PC-3 (cell line): ENCODE results near the gene DDAH2. TPM values are rescaled to one million over a fixed set of nuclear protein-coding genes. Genes with fewer than 3 reads are reported as not detected.

ENCODE experiments used
- ATAC-seq: fragments of 200-7000 bp; cut with Tn5 transposase; 2 replicates; pipeline ENCODE4 v1.9.1; 2020; ENCODE audit warnings: mild to moderate bottlenecking, moderate library complexity
- BruUV-seq: library from RNA; stranded (reverse); fragments of 400-500 nt; replicated peaks from 2 replicates; lab custom pipeline; 2021; lab: Mats Ljungman, UMichigan
- CTCF ChIA-PET: fragments of 300-600 bp; sonication (Branson Sonifier 250); formaldehyde crosslinking; loops from one replicate; lab custom pipeline; 2022; ENCODE audit warnings: antibody characterized with exemption; lab: Charles Lee
- POLR2A ChIA-PET: fragments of 300-600 bp; sonication (Branson Sonifier 250); formaldehyde crosslinking; loops from one replicate; lab custom pipeline; 2022; ENCODE audit warnings: antibody characterized with exemption; ENCODE audit not compliant: unreplicated experiment; lab: Charles Lee
- DNase-seq: peaks from one replicate; pipeline ENCODE4 v3.0.0-alpha.2; 2015
- H2AFZ ChIP-seq: fragments of 300-600 bp; sonication (generic); 2 replicates; pipeline ENCODE4 v1.6.0; 2016; ENCODE audit warnings: antibody characterized with exemption, low read length
- H3F3A ChIP-seq: fragments of 300-600 bp; sonication (generic); one replicate; pipeline ENCODE4 v1.6.0; 2017; ENCODE audit warnings: antibody characterized with exemption, low read length, control low read depth, mild to moderate bottlenecking; ENCODE audit not compliant: unreplicated experiment
- H3K27ac ChIP-seq: fragments of 300-600 bp; sonication (generic); 2 replicates; pipeline ENCODE4 v1.5.1; 2016; ENCODE audit warnings: mild to moderate bottlenecking, low read length
- H3K27me3 ChIP-seq: fragments of 300-600 bp; sonication (generic); 2 replicates; pipeline ENCODE4 v1.6.1; 2016; ENCODE audit warnings: low read length, mixed read lengths
- H3K36me3 ChIP-seq: fragments of 300-600 bp; sonication (generic); 2 replicates; pipeline ENCODE4 v1.6.1; 2016; ENCODE audit warnings: low read depth, mixed run types, low read length, mixed read lengths
- H3K4me1 ChIP-seq: fragments of 300-600 bp; sonication (generic); 2 replicates; pipeline ENCODE4 v1.5.1; 2016; ENCODE audit warnings: low read length; ENCODE audit not compliant: insufficient read depth
- H3K4me2 ChIP-seq: fragments of 300-600 bp; sonication (generic); 2 replicates; pipeline ENCODE4 v1.6.0; 2016; ENCODE audit warnings: low read length
- H3K4me3 ChIP-seq: fragments of 300-600 bp; sonication (generic); 2 replicates; pipeline ENCODE4 v1.5.1; 2016; ENCODE audit warnings: mild to moderate bottlenecking, low read length, mixed read lengths
- H3K79me2 ChIP-seq: fragments of 300-600 bp; sonication (generic); 2 replicates; pipeline ENCODE4 v1.6.1; 2017; ENCODE audit warnings: low read length, mixed read lengths
- H3K9ac ChIP-seq: fragments of 300-600 bp; sonication (generic); 2 replicates; pipeline ENCODE4 v1.6.0; 2016; ENCODE audit warnings: mild to moderate bottlenecking, low read length
- H3K9me2 ChIP-seq: fragments of 300-600 bp; sonication (generic); replicated peaks from 2 replicates; pipeline ENCODE4 v1.6.1; 2016; ENCODE audit warnings: mixed run types, low read length, mixed read lengths
- H3K9me3 ChIP-seq: fragments of 300-600 bp; sonication (generic); 2 replicates; pipeline ENCODE4 v1.6.1; 2016; ENCODE audit warnings: low read length, mixed read lengths
- H4K20me1 ChIP-seq: fragments of 300-600 bp; sonication (generic); 2 replicates; pipeline ENCODE4 v1.6.1; 2016; ENCODE audit warnings: low read length, mixed read lengths
- CTCF ChIP-seq: fragments of 300-600 bp; sonication (generic); conservative IDR thresholded peaks from 2 replicates; pipeline ENCODE4 v1.5.1; 2017; ENCODE audit warnings: antibody characterized with exemption, low read depth, mild to moderate bottlenecking, low read length
- EZH2 ChIP-seq: fragments of 300-600 bp; sonication (generic); IDR thresholded peaks from one replicate; pipeline ENCODE4 v1.6.1; 2017; ENCODE audit warnings: antibody characterized with exemption, mild to moderate bottlenecking, low read length; ENCODE audit not compliant: unreplicated experiment
- EZH2phosphoT487 ChIP-seq: fragments of 300-600 bp; sonication (generic); IDR thresholded peaks from 2 replicates; pipeline ENCODE4 v1.6.1; 2018; ENCODE audit warnings: mild to moderate bottlenecking, antibody characterized with exemption, low read length, borderline replicate concordance
- intact Hi-C: fragments of 100-400 bp; cut with micrococcal nuclease; formaldehyde crosslinking; loops from 2 replicates; pipeline ENCODE4 v1.9.0; 2023
- total RNA-seq: library from RNA; depleted of rRNA; stranded (reverse); fragments of >200 nt; gene quantifications from 2 replicates; pipeline ENCODE4 v1.2.3, GENCODE V29; 2014

The DDAH2 gene
- total RNA-seq, 1 experiment from 2014 or later: 65.5 TPM

- Histone ChIP-seq H2AFZ (peak within 1 kb of the TSS; percentile 93), H3K27ac (peak within 1 kb of the TSS; percentile 87), H3K9ac (peak within 1 kb of the TSS; percentile 95), H3K79me2 (peaks cover 34% of the 10 kb centered on the region), H3K4me1 (peaks cover 42% of the 10 kb centered on the region), H3K9me3 (no peaks in the 10 kb centered on the region), H3K27me3 (no peaks in the 10 kb centered on the region), H3K9me2 (no peaks in the 10 kb centered on the region), H3K4me3 (peak within 1 kb of the TSS; percentile 79), H3K36me3 (peaks cover 5% of the 10 kb centered on the region; the same call in 1 of the 2 replicates), H4K20me1 (no peaks in the 10 kb centered on the region), H3F3A (no peaks in the 10 kb centered on the region), H3K4me2 (peak within 1 kb of the TSS; percentile 98)
- ATAC-seq: peak; percentile 77
- peak; percentile 99 for DNase-seq
- TF ChIP-seq EZH2phosphoT487: no peak
- no peak for TF ChIP-seq CTCF
- no peak for TF ChIP-seq EZH2
- TSS peak; percentile 62 for BruUV-seq
- POLR2A ChIA-PET: interaction anchor here (0.5 to 1.0 kb wide), 4 partner anchors 13 to 1577 kb away, joined by 3 to 4 read pairs (median 3); partner anchors contain the start of gene GPANK1
- intact Hi-C loops: loop anchor here (1.0 to 5.0 kb wide), 3 partner anchors 60 to 92 kb away; partner anchors contain the start of genes HSPA1A and HSPA1L
- CTCF ChIA-PET: interaction anchor here (0.6 to 1.0 kb wide), 3 partner anchors 13 to 419 kb away, joined by 3 to 4 read pairs (median 3); no protein-coding TSS in a partner anchor
Measured at GRCh38 chr6:31739639-31740396, 10.7 kb upstream of the DDAH2 start, which contains the start of gene MSH5. TSS of gene MSH5 (plus strand) at chr6:31740005. CDS start at chr6:31740467, 462 bp downstream.

- Histone ChIP-seq H3K27ac (peak overlapping the region; percentile 87), H3K36me3 (peaks cover 16% of the 10 kb centered on the region), H3K9ac (peak overlapping the region; percentile 34), H3K4me3 (peak overlapping the region; percentile 40; the same call in 1 of the 2 replicates), H3K4me1 (peaks cover 54% of the 10 kb centered on the region), H2AFZ (peak overlapping the region; percentile 44), H3K9me2 (no peaks in the 10 kb centered on the region), H3F3A (no peaks in the 10 kb centered on the region), H3K27me3 (no peaks in the 10 kb centered on the region), H3K79me2 (peaks cover 49% of the 10 kb centered on the region), H3K9me3 (no peaks in the 10 kb centered on the region), H4K20me1 (peaks cover 13% of the 10 kb centered on the region), H3K4me2 (peak overlapping the region; percentile 85)
- intact Hi-C loops: loop anchor here (5.0 kb wide), 2 partner anchors 79 to 94 kb away; partner anchors contain the start of genes HSPA1A and HSPA1L
- peak; percentile 7; the same call in 1 of the 2 replicates for ATAC-seq
- POLR2A ChIA-PET: interaction anchor here (0.6 to 1.0 kb wide), 4 partner anchors 9 to 376 kb away, joined by 3 to 4 read pairs (median 3); no protein-coding TSS in a partner anchor
- CTCF ChIA-PET: interaction anchor here (0.6 to 1.2 kb wide), 4 partner anchors 22 to 93 kb away, joined by 3 to 6 read pairs (median 4); no protein-coding TSS in a partner anchor
- TF ChIP-seq CTCF (peak; percentile 31), EZH2 (no peak)
- BruUV-seq: TSS peak; percentile 27
- peak; percentile 73 for DNase-seq
Measured at GRCh38 chr6:31737991-31738979, 9.2 kb upstream of the DDAH2 start.
